Amygdala (tissue), 56 donors: ENCODE data around the gene ARL15.

Experiments used
- DNase-seq, 56 donors: peaks; one replicate each; lab custom pipeline; 2025; lab: John Stamatoyannopoulos, UW

Gene ARL15

DNA sequence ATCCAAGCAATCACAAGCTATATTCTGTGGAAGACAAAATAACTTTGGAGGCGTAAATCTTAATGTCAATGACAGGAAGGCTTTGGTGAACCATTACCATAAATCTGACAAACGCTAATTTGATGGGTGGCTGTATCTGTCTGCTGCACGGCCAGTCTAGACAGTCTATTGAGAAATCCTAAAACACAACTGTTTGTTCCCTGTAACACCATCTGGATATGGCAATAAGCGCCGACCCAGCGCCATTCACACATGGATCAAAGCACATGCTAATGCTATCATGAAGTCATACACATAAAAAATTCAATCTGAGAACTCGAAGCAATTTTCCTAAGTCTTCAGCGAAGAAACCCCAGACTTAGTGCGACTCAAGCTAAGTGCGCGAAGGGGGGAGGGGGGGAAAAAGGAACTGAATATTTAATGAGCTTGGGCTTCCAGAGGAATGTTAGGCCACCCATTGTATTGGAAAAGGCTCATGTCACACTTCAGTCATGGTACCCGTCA is 95.1 kb downstream of the ARL15 start:
- DNase-seq, result no peak

DNA sequence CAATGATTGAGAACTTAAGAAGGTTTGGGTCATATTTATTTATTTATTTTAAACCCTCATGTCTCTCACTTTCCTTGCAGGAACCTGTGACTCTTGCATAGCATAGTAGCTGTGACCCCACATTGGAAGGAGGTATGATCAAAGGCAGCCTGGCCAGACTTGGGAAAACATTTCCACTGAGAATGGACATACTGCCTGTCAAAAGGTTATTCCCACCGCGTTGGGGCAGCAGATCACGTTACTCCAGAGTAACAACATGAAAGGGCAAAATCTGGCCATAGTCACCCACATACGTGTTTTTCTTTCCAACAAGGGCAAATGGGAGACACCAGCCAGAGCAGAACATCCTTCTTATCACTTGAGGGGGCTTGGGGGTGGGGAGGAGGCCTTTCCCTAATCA is 95.7 kb downstream of the ARL15 start:
- DNase-seq, result no peak

DNA sequence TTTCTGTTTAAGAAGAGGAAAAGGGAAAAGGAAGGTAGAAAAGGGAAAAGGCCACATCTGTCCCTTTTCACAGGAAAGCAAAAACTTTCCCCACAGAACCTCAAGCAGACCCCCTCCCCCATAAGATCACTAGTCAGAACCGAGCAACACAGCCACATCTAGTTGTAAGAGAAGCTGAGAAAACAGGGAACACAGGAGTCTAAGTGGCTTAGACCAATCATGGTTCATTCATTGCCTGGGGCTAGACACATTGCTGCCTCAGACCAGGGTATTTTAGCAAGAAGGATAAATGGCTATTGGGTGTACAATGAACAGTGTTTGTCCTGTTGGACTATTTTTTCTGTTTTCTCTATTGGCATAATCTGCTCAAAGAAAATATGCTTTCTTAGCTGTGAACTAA is 98.0 kb downstream of the ARL15 start:
- no peak for DNase-seq

DNA sequence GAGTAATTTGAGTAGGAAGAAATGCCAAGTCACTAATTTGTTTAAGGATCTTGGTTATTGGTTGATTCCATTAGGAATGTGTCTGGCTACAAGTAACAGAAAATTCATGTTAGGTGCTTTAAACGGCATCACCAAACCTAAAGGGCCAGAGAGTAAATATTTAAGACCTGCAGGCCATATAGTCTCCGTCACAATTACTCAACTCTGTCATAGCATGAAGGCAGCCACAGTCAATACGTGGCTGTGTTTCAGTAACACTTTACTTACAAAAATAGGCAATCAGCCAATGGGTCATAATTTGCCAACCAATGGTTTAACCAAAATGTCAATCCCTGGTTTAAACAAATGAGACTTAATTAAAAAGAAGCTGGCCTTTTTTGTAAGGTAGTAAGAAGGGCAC is 98.5 kb downstream of the ARL15 start:
- DNase-seq, result no peak

DNA sequence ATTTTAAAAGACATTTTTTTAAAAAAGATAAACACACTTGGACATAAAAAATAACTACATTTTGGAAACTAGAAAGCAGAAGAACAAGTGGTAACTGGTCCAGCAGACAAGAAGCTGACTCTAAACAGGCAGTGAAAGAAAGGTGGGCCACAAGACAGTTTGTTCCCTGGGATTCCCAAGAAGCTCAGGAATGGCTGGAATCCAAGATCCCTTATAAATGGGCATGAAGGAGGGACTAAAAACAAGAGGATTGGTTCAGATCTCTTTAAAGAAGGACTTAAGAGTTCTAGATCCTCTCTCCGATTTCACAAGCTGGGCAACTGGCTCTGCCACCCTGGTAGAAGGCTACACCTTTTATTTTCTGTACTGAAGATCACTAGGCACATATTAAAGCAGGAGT is 102.8 kb downstream of the ARL15 start:
- no peak for DNase-seq

DNA sequence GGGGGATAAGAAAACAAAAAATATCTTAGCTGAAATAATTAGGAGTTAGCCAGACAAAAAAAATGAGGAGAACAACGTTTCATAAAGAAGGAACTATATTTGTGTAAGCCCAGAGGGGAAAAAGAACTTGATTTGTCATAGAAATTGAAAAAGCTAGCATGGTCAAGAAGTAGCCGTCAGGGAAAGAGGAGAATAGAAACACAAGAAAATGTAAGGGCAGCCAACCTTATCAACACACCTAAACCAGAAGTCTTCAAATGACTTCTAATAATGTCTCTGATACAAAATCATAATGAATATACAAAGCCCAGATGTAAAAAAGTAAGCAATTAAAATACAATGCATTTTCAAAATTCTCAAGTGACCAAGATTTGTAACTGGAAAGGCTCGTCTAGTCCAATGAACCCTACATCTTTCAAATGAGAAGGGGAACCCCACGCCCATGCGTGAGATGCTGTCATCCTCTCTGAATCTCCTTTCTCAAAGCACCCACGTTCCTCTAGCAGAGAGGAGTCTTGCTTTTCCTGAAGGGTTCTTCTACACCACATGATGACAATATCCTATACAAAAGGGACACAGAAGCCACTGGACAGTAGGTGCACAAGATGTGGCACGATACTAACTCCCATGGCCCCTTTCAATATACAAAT is 103.7 kb downstream of the ARL15 start:
- no peak for DNase-seq

DNA sequence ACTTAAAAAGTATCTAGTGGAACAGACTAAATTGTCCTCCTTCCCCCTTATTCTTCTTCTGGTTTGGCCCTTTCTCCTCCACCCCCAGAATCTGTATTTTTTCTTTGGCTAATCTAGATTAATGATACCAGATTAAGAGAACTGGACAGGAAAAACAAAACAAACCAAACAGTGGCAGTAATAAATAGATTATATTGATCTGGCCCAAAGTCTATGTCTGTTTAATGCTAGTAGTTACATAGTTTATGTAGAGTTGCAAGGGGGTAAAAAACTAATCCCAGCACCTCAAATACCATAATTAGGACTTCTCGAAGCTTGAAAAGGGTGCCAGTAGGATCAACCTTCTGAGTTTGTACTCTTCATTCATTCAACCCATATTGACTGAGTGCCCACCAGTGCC is 104.5 kb downstream of the ARL15 start:
- no peak for DNase-seq

DNA sequence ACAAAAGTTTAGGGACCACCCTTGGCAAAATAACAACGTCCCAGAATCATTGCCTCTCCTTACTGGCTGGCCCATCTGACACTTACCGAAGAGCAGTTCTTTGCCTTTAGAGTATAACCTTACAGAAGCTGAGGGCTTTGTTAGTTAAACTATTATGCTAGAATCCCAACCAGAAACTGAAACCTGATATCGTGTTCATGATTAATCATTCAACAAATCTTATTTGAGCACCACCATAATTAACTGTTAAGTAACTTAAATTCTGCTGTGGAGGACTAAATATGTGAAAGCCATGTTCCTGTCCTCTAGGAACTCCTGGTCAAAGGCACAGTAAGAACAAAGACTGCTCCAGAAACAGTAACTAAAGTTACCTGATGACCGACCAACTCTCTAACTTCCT is 104.9 kb downstream of the ARL15 start:
- DNase-seq, result no peak

DNA sequence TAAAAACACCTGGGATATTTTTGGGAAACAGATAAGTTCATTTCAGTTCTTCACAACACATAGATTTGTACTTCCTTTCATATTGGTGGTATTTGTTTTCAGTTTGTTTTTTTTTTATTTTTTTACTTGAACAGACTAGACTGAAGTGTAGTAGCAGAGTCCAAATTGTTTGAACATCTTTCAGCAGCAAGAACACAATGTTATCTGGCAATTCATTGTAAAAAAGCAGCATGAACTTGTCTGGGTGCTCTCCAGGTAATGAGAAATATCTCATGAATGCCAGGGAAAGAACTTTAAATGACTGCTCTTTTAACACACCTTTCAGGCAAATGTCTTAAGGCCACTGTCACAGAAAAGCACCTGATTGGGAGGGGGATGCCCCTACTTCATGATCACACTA is 113.4 kb downstream of the ARL15 start:
- no peak for DNase-seq

DNA sequence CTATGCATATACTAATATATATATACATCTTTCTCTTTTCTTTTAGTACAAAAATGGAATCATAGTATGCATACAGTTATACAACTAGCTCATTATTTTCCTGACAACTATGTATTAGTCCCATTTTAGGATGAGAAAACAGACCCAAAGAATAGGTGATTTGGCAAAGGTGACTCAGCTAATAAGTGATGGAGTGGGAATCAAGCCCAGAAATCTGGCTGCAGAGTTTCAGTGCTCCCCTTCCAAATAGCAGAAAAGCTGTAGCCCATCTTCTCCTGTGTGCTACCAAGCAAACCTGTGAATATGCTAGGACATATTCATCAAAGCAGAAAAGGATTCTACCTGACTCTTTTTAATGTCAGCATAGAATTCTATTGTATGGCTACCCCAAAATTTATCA is 114.7 kb downstream of the ARL15 start:
- DNase-seq, result no peak

DNA sequence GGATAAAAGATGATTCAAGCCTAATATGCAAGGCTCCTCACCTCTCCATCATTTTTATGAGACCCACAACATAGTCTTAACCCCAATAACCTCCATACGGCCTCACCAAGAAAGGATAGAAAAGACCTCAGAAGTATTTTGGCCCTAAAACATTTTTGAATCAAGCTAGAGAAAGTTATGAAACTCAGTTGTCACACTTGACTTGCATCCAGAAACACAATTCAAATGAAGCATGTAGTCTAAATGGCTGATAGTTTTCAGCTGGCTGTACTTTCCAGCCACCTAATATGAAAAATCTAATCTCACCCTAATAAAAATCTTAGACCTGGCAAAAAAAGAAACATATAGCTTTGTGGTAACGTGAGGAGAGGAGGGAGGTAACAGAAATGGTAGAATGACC is 116.1 kb downstream of the ARL15 start:
- no peak for DNase-seq

DNA sequence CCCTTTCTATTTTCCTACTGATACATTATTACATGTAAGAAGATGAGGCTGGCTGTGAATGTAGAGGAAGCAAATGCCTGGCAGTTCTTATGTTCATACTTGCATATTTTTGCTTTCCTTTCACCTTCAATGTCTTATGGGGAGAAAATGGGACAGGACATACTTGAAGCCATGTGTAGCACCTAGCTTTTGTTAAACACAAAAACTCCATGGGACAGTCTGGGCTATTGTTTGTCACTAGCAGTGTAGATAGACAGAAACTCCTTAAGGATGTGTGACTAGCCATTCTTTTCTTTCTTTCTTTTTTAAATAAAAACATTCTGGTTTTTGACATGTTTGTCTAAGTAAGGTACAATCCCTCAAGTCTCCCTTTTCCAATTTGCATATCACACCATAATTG is 122.7 kb downstream of the ARL15 start:
- no peak for DNase-seq

DNA sequence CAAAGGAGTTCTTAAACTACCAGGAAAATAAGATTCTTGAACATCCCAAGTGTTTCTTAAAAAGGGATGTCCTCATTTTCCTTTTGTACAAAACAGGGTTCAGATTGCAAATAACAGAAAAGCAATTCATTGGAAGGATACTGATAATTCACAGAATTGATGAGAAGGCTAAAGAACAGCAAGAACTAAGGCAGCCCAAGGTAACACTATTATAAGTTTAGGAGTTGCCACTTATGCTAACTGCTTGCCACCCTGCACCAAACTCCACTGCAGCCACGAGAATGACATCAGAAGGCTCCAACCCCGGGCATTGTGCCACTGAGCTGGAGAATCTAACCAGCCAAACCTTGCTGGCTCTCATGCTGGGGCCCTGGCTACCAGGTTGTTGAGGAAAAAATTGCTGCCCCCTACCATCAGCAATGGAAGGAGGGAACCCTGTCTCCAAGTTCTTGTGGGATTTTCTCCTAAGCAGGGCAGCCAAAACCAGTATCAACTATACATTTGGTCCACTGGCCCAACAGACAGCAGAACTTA is 123.4 kb downstream of the ARL15 start:
- peak in 3 of 56 donors; percentile 2 to 7 (median 3) for DNase-seq

DNA sequence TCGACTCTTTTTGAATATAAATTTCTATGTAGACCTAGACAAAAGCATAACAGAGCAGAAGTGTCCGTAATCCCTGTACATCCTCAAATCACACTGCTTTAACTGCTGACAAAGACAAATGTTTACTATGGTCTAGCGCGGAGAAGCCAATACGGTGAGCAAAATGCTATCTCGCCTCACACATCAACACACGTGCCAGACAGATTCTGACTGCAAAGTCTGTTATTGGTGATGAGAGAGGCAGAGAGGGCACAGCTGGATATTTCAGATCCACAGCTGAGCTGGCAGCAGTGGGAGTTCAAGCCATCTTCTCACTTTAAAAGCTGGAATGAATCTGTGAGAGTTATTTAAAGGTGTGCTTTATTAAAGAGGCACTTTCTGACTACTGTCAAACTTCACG is 124.3 kb downstream of the ARL15 start:
- DNase-seq, result no peak

DNA sequence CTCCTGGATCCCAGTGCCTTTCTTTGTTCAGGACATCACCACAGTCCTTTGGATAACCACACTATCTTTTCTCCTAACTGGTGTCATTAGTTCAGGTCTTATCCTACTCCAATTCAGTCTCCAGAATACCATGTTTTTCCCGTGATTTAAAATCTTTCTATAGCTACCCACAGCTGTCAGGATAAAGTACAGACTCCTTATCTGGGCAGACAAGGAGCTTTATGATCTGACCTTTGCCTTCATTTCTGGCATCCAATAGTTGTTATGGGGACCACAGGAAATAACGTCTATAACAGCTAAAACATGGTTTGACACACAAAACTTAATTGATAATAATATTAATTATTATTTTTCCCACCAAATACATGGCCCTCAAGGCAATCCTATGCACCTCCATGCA is 125.6 kb downstream of the ARL15 start:
- no peak for DNase-seq

DNA sequence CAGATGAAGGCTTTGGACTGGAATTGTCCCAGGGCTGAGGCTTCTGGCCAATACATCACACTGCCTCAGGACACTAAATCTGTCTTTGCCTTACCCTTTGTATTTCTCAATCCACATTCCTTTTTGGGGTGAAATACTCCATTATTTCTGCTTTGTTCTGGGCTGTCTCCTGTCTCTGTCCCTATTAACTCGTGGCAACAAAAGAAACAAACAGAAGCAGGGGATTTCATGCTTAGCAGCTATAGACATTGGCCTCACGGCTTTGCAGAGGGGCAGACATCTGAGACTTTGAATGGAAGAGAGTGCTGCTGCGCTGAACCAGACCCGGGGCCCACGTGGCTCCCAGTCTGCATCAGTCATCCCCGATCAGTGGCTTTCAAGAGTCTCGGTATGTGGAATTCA is 129.7 kb downstream of the ARL15 start:
- no peak for DNase-seq

DNA sequence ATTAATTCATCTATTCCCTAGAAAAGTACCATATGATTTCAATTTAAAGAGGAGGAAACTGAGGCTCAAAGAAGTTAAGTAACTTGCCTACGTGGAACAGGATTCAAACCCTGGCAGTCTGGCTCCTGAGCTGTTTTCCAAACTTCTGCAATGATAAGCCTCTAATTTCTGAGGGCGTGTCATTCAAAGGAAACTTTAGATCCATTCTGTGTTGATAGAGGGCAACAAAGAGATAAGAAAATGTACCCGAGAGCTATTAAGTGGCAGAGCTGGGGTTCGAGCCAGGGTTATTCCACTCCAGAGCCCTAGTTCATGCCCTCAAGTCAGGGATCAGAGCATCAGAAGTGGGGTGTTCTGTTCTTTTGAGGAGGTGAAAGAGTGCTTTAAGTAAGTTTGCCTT is 131.4 kb downstream of the ARL15 start:
- no peak for DNase-seq

DNA sequence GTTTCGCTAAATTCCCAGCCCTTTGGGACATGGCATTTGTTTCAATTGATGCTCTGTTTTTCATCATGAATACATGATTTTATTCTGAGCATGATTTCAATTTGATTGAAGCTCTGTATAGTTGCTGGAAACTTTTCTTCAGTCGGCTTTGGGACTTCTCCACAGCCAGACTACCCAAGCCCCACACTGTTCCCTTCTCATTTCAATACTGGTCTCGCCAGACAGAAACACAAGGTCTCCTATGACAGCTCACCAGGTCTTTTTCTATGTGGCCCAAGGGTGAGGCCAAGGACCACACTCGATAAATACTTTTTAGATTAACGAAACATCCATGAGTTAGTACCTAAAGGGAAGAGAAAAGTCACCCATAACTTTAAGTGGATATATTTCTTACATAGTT is 132.2 kb downstream of the ARL15 start:
- no peak for DNase-seq

DNA sequence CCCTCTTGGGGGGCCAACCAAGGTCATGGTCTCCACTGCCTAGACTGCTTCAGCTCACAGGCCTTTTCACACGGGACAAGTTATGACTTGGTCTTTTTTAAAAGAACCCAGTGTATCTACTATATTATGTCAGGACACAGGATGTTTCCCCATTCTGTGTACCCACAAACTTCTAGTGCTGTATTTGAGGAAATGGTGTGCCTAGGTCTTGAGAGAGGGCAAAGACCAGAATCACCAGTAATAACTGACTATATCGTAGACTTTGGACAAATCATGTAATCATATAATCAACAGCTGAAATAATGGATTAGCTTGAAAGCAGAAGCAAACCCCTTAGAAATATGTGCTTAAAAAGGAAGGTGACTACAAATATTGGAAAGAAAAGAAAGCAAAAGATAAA is 133.3 kb downstream of the ARL15 start:
- no peak for DNase-seq

DNA sequence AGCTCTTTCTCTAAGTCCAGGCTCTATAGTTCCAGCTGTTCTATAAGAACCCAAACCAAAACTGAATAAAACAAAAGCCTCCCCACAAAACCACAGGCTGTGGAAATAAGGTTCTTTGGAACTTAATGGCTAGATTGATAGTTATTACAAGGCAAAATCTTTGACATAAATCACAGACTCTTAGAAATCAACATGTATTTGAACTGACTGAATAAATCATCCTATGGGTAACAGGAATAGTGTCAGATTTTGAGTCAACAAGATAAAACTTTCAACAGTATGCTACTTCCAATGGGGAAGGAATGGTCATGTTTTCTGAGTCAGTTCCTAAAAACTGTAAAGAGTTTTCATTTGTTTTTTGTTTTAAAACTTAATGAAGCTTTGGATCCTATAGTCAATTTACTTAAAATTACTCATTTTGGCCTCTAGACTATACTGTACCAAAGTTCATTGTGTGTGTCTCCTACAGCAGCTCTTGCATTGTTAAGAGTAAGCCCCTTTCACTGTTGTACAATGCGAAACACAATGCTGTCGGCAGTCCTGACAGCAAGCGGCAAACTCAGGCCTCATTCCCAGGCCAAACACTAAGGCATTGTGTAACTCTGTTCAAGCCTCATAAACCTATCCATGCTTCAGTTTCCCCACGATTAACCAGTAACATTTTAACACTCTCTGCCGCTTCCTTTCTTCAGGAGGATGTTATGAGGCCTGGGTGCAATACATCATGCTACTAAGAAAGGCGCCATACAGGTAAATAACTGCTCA is 134.1 kb downstream of the ARL15 start:
- peak in 5 of 56 donors; percentile 2 to 15 (median 5) for DNase-seq

DNA sequence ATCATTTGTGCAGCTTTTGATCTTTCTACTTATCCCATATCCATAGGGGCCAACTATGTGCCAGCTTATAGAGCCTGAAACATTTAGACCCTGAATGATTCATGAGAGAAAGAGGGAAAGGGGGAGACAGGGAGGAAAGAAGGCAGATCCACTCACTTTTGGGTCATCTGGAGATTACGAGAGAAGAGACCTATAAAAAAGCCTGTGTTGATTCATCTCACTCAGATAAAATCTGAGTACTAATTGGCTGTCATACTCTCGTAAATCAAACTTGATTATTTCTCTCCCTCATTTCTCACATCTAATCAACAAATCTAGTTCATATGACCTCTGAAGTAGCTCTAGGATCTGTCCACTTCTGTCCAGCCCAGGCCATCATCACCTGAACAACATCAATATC is 137.1 kb downstream of the ARL15 start:
- no peak for DNase-seq
